IPS-18c (cell line): ENCODE measurements around the gene PDE4DIP.
"Not testable (repeated sequence)": the region's sequence is repeated elsewhere in the genome, so short reads cannot be mapped to it uniquely, and the experiment has no call there.

Source experiments
- H3K4me3 ChIP-seq: 2 replicates; pipeline ENCODE4 v1.7.0; 2013; ENCODE audit warnings: low read depth, mild to moderate bottlenecking, low read length, moderate library complexity; ENCODE audit not compliant: insufficient read depth
- H3K9me3 ChIP-seq: one replicate; pipeline ENCODE4 v1.6.1; 2013; ENCODE audit warnings: mild to moderate bottlenecking, low read length, moderate library complexity; ENCODE audit not compliant: control insufficient read depth, insufficient read depth

PDE4DIP gene

GRCh38 chr1:148844220-148844619 is at the start of gene PDE4DIP:
TSS of gene PDE4DIP (plus strand) at chr1:148844428. CDS start at chr1:148844775, 347 bp downstream.
- H3K9me3 ChIP-seq, H3K4me3 ChIP-seq: not testable (repeated sequence)

- not testable (repeated sequence) for H3K9me3 ChIP-seq, H3K4me3 ChIP-seq
Observed at GRCh38 chr1:148808268-148808928, 35.8 kb upstream of the PDE4DIP start.

GRCh38 chr1:148808929-148809283 is 35.3 kb upstream of the PDE4DIP start:
- H3K9me3 ChIP-seq = not testable (repeated sequence)

GRCh38 chr1:148822180-148822579 is 22.0 kb upstream of the PDE4DIP start:
- H3K9me3 ChIP-seq, H3K4me3 ChIP-seq: not testable (repeated sequence)

More at GRCh38 chr1:148808929-148809283, 35.3 kb upstream of the PDE4DIP start:
- H3K4me3 ChIP-seq = not testable (repeated sequence)

- H3K4me3 ChIP-seq, H3K9me3 ChIP-seq: not testable (repeated sequence)
Observed at GRCh38 chr1:148823822-148824221, 20.4 kb upstream of the PDE4DIP start.

- H3K4me3 ChIP-seq, H3K9me3 ChIP-seq: not testable (repeated sequence)
Observed at GRCh38 chr1:148825029-148825428, 19.2 kb upstream of the PDE4DIP start.

- not testable (repeated sequence) for H3K4me3 ChIP-seq, H3K9me3 ChIP-seq
Observed at GRCh38 chr1:148828531-148828930, 15.7 kb upstream of the PDE4DIP start.

- not testable (repeated sequence) for H3K9me3 ChIP-seq, H3K4me3 ChIP-seq
Observed at GRCh38 chr1:148828962-148829361, 15.3 kb upstream of the PDE4DIP start.

- not testable (repeated sequence) for H3K9me3 ChIP-seq, H3K4me3 ChIP-seq
Observed at GRCh38 chr1:148829365-148829764, 14.9 kb upstream of the PDE4DIP start.

GRCh38 chr1:148841262-148841661 is 3.0 kb upstream of the PDE4DIP start:
- not testable (repeated sequence) for H3K4me3 ChIP-seq, H3K9me3 ChIP-seq

GRCh38 chr1:148844651-148845050 is 423 bp downstream of the PDE4DIP start:
- not testable (repeated sequence) for H3K4me3 ChIP-seq, H3K9me3 ChIP-seq

GRCh38 chr1:148845068-148845467 is 840 bp downstream of the PDE4DIP start:
- H3K4me3 ChIP-seq, H3K9me3 ChIP-seq: not testable (repeated sequence)

GRCh38 chr1:148850347-148850746 is 6.1 kb downstream of the PDE4DIP start:
- H3K9me3 ChIP-seq, H3K4me3 ChIP-seq: not testable (repeated sequence)

- not testable (repeated sequence) for H3K9me3 ChIP-seq, H3K4me3 ChIP-seq
Observed at GRCh38 chr1:148850840-148851239, 6.6 kb downstream of the PDE4DIP start.

GRCh38 chr1:148851684-148852083 is 7.5 kb downstream of the PDE4DIP start:
- H3K4me3 ChIP-seq = not testable (repeated sequence)

GRCh38 chr1:148853363-148853762 is 9.1 kb downstream of the PDE4DIP start:
- not testable (repeated sequence) for H3K9me3 ChIP-seq, H3K4me3 ChIP-seq

More at GRCh38 chr1:148851684-148852083, 7.5 kb downstream of the PDE4DIP start:
- H3K9me3 ChIP-seq = not testable (repeated sequence)

- H3K9me3 ChIP-seq, H3K4me3 ChIP-seq: not testable (repeated sequence)
Observed at GRCh38 chr1:148854063-148854462, 9.8 kb downstream of the PDE4DIP start.

GRCh38 chr1:148855367-148855766 is 11.1 kb downstream of the PDE4DIP start:
- H3K9me3 ChIP-seq = not testable (repeated sequence)

GRCh38 chr1:148860049-148860448 is 15.8 kb downstream of the PDE4DIP start:
- not testable (repeated sequence) for H3K9me3 ChIP-seq

More at GRCh38 chr1:148855367-148855766, 11.1 kb downstream of the PDE4DIP start:
- not testable (repeated sequence) for H3K4me3 ChIP-seq

More at GRCh38 chr1:148860049-148860448, 15.8 kb downstream of the PDE4DIP start:
- H3K4me3 ChIP-seq = not testable (repeated sequence)
